DND-41 (cell line): Measurements from ENCODE around the gene TNNC1.

Experiments used
- ATAC-seq: fragments of 200-7000 bp; cut with Tn5 transposase; 3 replicates; pipeline ENCODE4 v1.9.1; 2021; ENCODE audit warnings: low read depth; ENCODE audit not compliant: insufficient read depth
- DNase-seq: peaks from one replicate; pipeline ENCODE4 v3.0.0-alpha.2; 2020
- H2AFZ ChIP-seq: 2 replicates; pipeline ENCODE4 v1.6.0; 2012; ENCODE audit warnings: low read depth, low read length
- H3K27ac ChIP-seq: 2 replicates; pipeline ENCODE4 v1.5.1; 2012; ENCODE audit warnings: low read length, inconsistent platforms
- H3K27me3 ChIP-seq: fragments of 200-600 bp; sonication (generic); 2 replicates; pipeline ENCODE4 v1.6.0; 2012; ENCODE audit warnings: low read length, mild to moderate bottlenecking, inconsistent platforms; ENCODE audit not compliant: insufficient read depth, poor library complexity
- H3K36me3 ChIP-seq: 2 replicates; pipeline ENCODE4 v1.5.1; 2012; ENCODE audit warnings: low read length, inconsistent platforms; ENCODE audit not compliant: insufficient read depth
- H3K4me1 ChIP-seq: 2 replicates; pipeline ENCODE4 v1.5.1; 2012; ENCODE audit warnings: mild to moderate bottlenecking, low read length; ENCODE audit not compliant: insufficient read depth
- H3K4me2 ChIP-seq: 2 replicates; pipeline ENCODE4 v1.6.0; 2012; ENCODE audit warnings: mild to moderate bottlenecking, moderate library complexity, low read length, inconsistent platforms; ENCODE audit not compliant: insufficient read depth
- H3K4me3 ChIP-seq, 2 experiments: fragments of 200-600 bp in 1 of 2; shearing (Covaris generic) in 1 of 2; 2 replicates each; pipeline ENCODE4 v1.5.1; 2012 to 2016; ENCODE audit warnings: inconsistent platforms in 2 of 2, low read length in 2 of 2, mild to moderate bottlenecking in 2 of 2, low read depth in 1 of 2, moderate library complexity in 1 of 2
- H3K79me2 ChIP-seq: 2 replicates; pipeline ENCODE4 v1.6.0; 2012; ENCODE audit warnings: low read length, inconsistent platforms; ENCODE audit not compliant: insufficient read depth
- H3K9ac ChIP-seq: 2 replicates; pipeline ENCODE4 v1.6.0; 2012; ENCODE audit warnings: low read depth, mild to moderate bottlenecking, inconsistent platforms, low read length, moderate library complexity
- H3K9me3 ChIP-seq: 2 replicates; pipeline ENCODE4 v1.5.1; 2012; ENCODE audit warnings: low read length, moderate library complexity, mild to moderate bottlenecking, inconsistent platforms; ENCODE audit not compliant: insufficient read depth, severe bottlenecking
- H4K20me1 ChIP-seq: 2 replicates; pipeline ENCODE4 v1.6.0; 2012; ENCODE audit warnings: low read length; ENCODE audit not compliant: insufficient read depth
- CTCF ChIP-seq: IDR thresholded peaks from 2 replicates; pipeline ENCODE4 v1.5.1; 2012; ENCODE audit warnings: borderline replicate concordance, low read length, moderate library complexity, mild to moderate bottlenecking; ENCODE audit not compliant: poor library complexity, severe bottlenecking; ENCODE audit errors: extremely low read depth
- EZH2 ChIP-seq: IDR thresholded peaks from 3 replicates; pipeline ENCODE4 v1.6.1; 2012; ENCODE audit warnings: borderline replicate concordance, low read depth, mild to moderate bottlenecking, moderate library complexity, low read length, inconsistent platforms; ENCODE audit not compliant: severe bottlenecking

The TNNC1 gene

DNA sequence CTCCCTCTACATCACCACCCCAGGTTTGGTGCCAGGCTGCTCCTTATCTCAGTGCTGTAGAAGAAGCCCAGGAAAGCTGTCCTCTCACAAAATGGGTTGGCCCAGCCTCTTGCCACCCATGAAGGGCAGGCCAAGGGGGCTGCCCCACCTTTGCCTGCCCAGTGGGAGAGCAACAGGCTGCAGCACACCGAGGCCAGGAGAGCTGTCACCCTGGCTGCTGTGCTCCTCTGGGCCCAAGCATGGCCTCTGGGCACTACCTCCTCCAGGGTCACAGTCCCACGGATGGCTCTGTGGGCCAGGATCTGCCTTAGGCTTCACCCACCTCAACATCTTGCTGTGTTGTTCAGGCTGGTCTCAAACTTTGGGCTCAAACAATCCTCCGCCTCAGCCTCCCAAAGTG, 34.9 kb upstream of the TNNC1 start:
- Histone ChIP-seq H3K27ac (no peak overlapping the region), H3K79me2 (no peaks in the 10 kb centered on the region), H2AFZ (no peak overlapping the region), H3K4me1 (no peaks in the 10 kb centered on the region), H3K4me2 (no peak overlapping the region), H3K27me3 (no peaks in the 10 kb centered on the region), H3K4me3 (no peak overlapping the region), H4K20me1 (peaks cover 14% of the 10 kb centered on the region), H3K9me3 (no peaks in the 10 kb centered on the region), H3K36me3 (peaks cover 90% of the 10 kb centered on the region), H3K9ac (no peak overlapping the region)
- TF ChIP-seq CTCF (no peak), EZH2 (no peak)
- DNase-seq (no peak), ATAC-seq (no peak)

- Histone ChIP-seq H3K27ac (no peak overlapping the region), H4K20me1 (peaks cover 7% of the 10 kb centered on the region; the same call in 1 of the 2 replicates), H3K36me3 (peaks cover 91% of the 10 kb centered on the region), H3K27me3 (no peaks in the 10 kb centered on the region), H3K4me1 (no peaks in the 10 kb centered on the region), H3K4me3 (no peak overlapping the region), H2AFZ (no peak overlapping the region), H3K4me2 (no peak overlapping the region), H3K79me2 (no peaks in the 10 kb centered on the region), H3K9me3 (no peaks in the 10 kb centered on the region), H3K9ac (no peak overlapping the region)
- DNase-seq (no peak), ATAC-seq (0 out of 3 replicates have a peak, but pooled peaks have one; percentile 7)
- TF ChIP-seq EZH2: no peak
- no peak for TF ChIP-seq CTCF
Measured at GRCh38 chr3:52487788-52488691, 34.2 kb upstream of the TNNC1 start.

- Histone ChIP-seq H3K36me3 (peaks cover 91% of the 10 kb centered on the region), H3K9me3 (no peaks in the 10 kb centered on the region), H2AFZ (no peak overlapping the region), H4K20me1 (peaks cover 6% of the 10 kb centered on the region), H3K4me3 (no peak overlapping the region), H3K27ac (no peak overlapping the region), H3K4me2 (no peak overlapping the region), H3K4me1 (no peaks in the 10 kb centered on the region), H3K27me3 (no peaks in the 10 kb centered on the region), H3K79me2 (no peaks in the 10 kb centered on the region), H3K9ac (no peak overlapping the region)
- DNase-seq (no peak), ATAC-seq (no peak)
- TF ChIP-seq CTCF (no peak), EZH2 (no peak)
Measured at GRCh38 chr3:52487050-52487787, 33.4 kb upstream of the TNNC1 start.
